Measurements from ENCODE around the gene NRBF2. TPM values are rescaled to one million over a fixed set of nuclear protein-coding genes. Genes with fewer than 3 reads are reported as not detected.

Gene NRBF2
- polyA plus RNA-seq, 3 donors = 13.6 to 38.1 (median 17.9) TPM

DNA sequence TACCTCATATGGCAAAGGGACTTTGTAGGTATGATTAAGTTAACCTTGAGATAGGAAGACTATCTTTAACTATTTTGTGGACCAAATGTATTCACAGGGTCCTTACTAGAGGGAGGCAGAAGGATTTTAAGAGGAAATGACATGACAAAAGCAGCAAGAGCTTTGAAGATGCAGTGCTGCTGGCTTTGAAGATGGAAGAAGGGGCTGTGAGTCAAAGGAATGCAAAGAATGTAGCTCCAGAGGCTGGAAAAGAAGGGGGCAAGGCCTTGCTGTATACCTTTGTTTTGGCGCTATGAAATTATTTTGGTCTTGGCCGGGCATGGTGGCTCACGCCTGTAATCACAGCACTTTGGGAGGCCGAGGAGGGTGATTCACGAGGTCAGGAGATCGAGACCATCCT, 3.2 kb upstream of the NRBF2 start:
- H3K4me3 ChIP-seq (replicated peaks in 1 of 3; ENCODE audit: low read depth in 2 of 3, low read length in 3 of 3) = no peak overlapping the region
- intact Hi-C loops (cut with micrococcal nuclease) = loop anchor here in 1 of 2 donors (10.0 kb wide), 1 partner anchor 315 kb away; the partner anchor contains the start of gene EGR2
- Mint-ChIP-seq H3K27me3 (ENCODE audit: low read depth in 3 of 3) (peaks cover 3 to 16% (median 4%) of the 10 kb centered on the region in 3 donors), H3K9me3 (peaks cover 5 to 14% (median 9%) of the 10 kb centered on the region in 7 donors), H3K4me1 (peaks cover 17% of the 10 kb centered on the region), H3K27ac (no peak overlapping the region), H3K36me3 (peaks cover 1 to 2% of the 10 kb centered on the region in 2 donors), H3K4me3 (peak overlapping the region in 1 of 2 donors; percentile 35)
- H3K4me2 ChIP-seq (replicated peaks; ENCODE audit: extremely low read depth, low read length, poor library complexity, severe bottlenecking) = no peak overlapping the region
- WGBS (ENCODE audit: insufficient coverage) = 98% methylated on average over 4 of the region's 6 CpGs
- no peaks in the 10 kb centered on the region for H3K36me3 ChIP-seq (replicated peaks in 1 of 2; ENCODE audit: control insufficient read depth in 1 of 2, insufficient read depth in 2 of 2, low read length in 2 of 2)
- DNase-seq = no peak
- H3K4me1 ChIP-seq (ENCODE audit: control insufficient read depth in 1 of 2, insufficient read depth in 2 of 2, low read length in 2 of 2) = peaks cover 15 to 17% of the 10 kb centered on the region in 2 donors
- H3K79me2 ChIP-seq (ENCODE audit: insufficient read depth, low read length) = peaks cover 18% of the 10 kb centered on the region
- H4K20me1 ChIP-seq (ENCODE audit: insufficient read depth, low read length) = peaks cover 7% of the 10 kb centered on the region
- H2AFZ ChIP-seq (ENCODE audit: insufficient read depth, low read depth, low read length, poor library complexity, severe bottlenecking) = no peak overlapping the region
- TF ChIP-seq CTCF (IDR thresholded peaks at IDR 0.05) = no peak
- H3K9ac ChIP-seq (ENCODE audit: insufficient read depth, low read length, poor library complexity, severe bottlenecking) = no peak overlapping the region
- H3K27me3 ChIP-seq (ENCODE audit: control insufficient read depth in 2 of 2, insufficient read depth in 2 of 2, low read length in 2 of 2) = no peaks in the 10 kb centered on the region
- no peak overlapping the region for H3K27ac ChIP-seq (ENCODE audit: low read depth in 1 of 2, low read length in 2 of 2)
- H3K9me3 ChIP-seq (replicated peaks in 1 of 2; ENCODE audit: control insufficient read depth in 1 of 2, insufficient read depth in 1 of 2, low read length in 2 of 2) = peaks cover 0 to 5% of the 10 kb centered on the region in 2 donors

- Histone ChIP-seq H3K27ac (ENCODE audit: low read depth in 1 of 2, low read length in 2 of 2) (peak overlapping the region; percentile 95 to 97), H3K9me3 (replicated peaks in 1 of 2; ENCODE audit: control insufficient read depth in 1 of 2, insufficient read depth in 1 of 2, low read length in 2 of 2) (peaks cover 0 to 5% of the 10 kb centered on the region in 2 donors), H3K9ac (ENCODE audit: insufficient read depth, low read length, poor library complexity, severe bottlenecking) (no peak overlapping the region), H3K36me3 (replicated peaks in 1 of 2; ENCODE audit: control insufficient read depth in 1 of 2, insufficient read depth in 2 of 2, low read length in 2 of 2) (peaks cover 0 to 2% of the 10 kb centered on the region in 2 donors), H3K4me3 (replicated peaks in 1 of 3; ENCODE audit: low read depth in 2 of 3, low read length in 3 of 3) (peak overlapping the region in 1 of 3 experiments; percentile 88), H4K20me1 (ENCODE audit: insufficient read depth, low read length) (peaks cover 34% of the 10 kb centered on the region), H3K4me2 (replicated peaks; ENCODE audit: extremely low read depth, low read length, poor library complexity, severe bottlenecking) (peak overlapping the region; percentile 88), H3K79me2 (ENCODE audit: insufficient read depth, low read length) (peaks cover 45% of the 10 kb centered on the region), H3K27me3 (ENCODE audit: control insufficient read depth in 2 of 2, insufficient read depth in 2 of 2, low read length in 2 of 2) (no peaks in the 10 kb centered on the region), H2AFZ (ENCODE audit: insufficient read depth, low read depth, low read length, poor library complexity, severe bottlenecking) (peak overlapping the region; percentile 44), H3K4me1 (ENCODE audit: control insufficient read depth in 1 of 2, insufficient read depth in 2 of 2, low read length in 2 of 2) (peaks cover 27 to 43% of the 10 kb centered on the region in 2 donors)
- Mint-ChIP-seq H3K27me3 (ENCODE audit: low read depth in 3 of 3) (peaks cover 3 to 16% (median 4%) of the 10 kb centered on the region in 3 donors), H3K4me3 (peak overlapping the region; percentile 86 to 92), H3K4me1 (peaks cover 40% of the 10 kb centered on the region), H3K36me3 (peaks cover 6 to 10% of the 10 kb centered on the region in 2 donors), H3K9me3 (peaks cover 5 to 14% (median 9%) of the 10 kb centered on the region in 7 donors), H3K27ac (peak overlapping the region; percentile 96 to 99 (median 97))
- no peak for DNase-seq
- intact Hi-C loops (cut with micrococcal nuclease) = loop anchor here in 1 of 2 donors (10.0 kb wide), 1 partner anchor 318 kb away; the partner anchor contains the start of gene EGR2
- TF ChIP-seq CTCF (IDR thresholded peaks at IDR 0.05) = no peak
- 87% methylated on average over 5 of the region's 6 CpGs for WGBS (ENCODE audit: insufficient coverage)
These were observed 475 bp upstream of the NRBF2 start for GRCh38 chr10:63132651-63133055.

All from CD14-positive monocyte (primary cell).